GM18909 (cell line): ENCODE measurements around the gene ORAI3.

Experiments
- ATAC-seq: cut with Tn5 transposase; IDR thresholded peaks from one replicate; pipeline ENCODE4 v1.9.1; 2021; ENCODE audit warnings: mild to moderate bottlenecking; ENCODE audit not compliant: unreplicated experiment, poor library complexity

The ORAI3 gene

DNA sequence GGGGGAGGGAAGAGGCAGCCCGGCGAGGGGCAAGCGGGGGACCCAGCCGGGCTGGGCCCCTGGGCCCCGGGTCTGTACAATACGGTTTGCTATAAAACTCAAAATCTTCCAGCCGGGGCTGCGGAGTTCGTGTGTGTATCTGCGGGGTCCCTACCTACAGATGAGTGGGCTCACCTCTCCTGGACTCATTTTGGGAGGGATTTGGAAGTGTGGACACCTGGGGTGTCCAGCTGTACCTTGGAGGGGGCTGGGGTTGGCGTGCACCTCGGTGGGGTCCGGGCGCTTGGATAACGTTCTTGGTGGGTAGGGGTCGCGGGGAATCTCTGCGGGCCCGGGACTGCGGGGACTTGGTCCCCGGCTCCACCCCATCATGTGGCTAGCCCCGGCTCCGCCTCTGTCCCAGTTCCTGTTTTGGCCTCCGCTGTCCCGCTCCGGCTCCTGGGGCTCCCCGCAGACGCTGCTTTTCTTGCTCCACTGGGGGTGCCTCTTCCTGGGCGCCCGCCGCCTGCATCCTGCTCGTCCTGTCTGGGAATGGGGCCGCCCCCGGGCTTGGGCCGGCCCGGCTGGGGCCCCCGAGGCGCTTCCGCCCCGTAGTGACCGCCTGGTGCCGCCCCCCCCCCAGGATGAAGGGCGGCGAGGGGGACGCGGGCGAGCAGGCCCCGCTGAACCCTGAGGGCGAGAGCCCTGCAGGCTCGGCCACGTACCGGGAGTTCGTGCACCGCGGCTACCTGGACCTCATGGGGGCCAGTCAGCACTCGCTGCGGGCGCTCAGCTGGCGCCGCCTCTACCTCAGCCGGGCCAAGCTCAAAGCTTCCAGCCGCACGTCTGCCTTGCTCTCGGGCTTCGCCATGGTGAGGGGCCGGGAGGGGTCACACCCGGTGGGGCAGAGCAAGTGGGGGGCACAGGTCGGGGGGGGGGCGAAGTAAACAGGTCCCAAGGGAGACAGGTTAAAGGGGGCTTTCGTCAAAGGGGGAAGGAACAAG lies at the start of gene ORAI3:
Gene ORAI3, plus strand, starts transcription at position 402 of the 983 bp plus-strand sequence. Its CDS starts 222 bp downstream, at position 624.
- ATAC-seq, result peak; percentile 69

DNA sequence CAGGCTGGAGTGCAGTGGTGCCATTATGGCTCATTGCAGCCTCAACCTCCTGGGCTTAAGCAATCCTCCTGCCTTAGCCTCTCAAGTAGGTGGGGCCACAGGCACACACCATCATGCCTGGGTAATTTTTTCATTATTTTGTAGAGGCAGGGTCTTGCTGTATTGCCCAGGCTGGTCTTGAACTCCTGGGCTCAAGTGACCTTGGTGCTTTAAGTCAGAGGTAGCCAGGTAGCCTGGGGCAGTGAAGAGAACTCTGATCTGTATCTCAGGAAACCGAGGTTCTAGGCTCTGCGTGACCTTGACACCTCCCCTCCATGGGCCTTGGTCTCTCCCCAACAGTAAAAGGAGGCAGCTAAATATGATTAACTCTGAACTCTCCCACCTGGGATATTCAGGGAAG lies 49.1 kb upstream of the ORAI3 start:
- no peak for ATAC-seq

DNA sequence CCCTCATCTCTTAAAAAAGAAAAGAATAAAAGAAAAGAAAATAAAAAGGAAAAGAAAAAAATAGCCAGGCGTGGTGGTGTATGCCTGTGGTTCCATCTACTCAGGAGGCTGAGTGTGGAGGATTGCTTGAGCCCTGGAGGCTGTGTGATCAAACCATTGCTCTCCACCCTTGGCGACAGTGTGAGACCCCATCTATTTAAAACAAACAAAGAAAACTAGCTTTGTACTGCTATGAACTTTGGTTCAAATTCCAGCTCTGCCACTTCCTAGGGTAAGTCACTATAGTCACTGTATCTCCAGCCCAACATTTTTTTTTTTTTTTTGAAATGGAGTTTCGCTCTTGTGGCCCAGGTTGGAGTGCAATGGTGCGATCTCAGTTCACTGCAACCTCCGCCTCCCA lies 48.3 kb upstream of the ORAI3 start:
- no peak for ATAC-seq

DNA sequence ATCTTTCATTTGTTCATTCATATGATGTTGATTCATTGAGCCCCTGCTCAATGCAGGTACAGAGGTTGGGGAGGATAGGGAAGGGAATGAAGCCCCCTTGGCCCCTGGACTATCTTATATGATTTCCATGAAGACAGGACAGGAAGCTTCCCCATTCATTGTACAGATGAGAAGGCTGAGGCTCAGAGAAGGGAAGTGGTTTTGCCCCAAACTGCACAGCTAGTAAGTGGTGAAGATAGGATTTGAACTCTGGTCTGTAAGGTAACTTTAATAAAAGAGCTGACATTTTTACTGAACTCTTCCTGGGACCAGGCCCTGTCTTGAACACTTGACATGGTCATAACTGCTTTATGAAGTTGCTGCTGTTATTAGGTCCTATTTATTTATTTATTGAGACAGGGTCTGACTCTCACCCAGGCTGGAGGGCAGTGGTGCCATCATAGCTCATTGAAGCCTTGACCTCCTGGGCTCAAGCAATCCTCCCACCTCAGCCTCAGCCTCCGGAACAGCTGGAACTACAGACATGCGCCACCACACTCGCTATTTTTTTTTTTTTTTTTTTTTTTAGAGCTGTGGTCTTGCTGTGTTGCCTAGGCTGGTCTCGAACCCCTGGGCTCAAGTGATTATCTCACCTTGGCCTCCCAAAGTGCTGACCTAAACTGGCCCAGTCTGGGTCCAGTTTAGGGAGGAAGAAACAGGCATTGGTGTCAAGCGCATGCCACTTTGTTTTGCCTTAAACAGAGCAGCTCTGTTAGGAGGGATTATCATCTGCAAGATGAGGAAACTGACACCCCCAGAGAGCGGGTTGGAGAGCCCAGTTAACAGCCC lies 47.5 kb upstream of the ORAI3 start:
- no peak for ATAC-seq

DNA sequence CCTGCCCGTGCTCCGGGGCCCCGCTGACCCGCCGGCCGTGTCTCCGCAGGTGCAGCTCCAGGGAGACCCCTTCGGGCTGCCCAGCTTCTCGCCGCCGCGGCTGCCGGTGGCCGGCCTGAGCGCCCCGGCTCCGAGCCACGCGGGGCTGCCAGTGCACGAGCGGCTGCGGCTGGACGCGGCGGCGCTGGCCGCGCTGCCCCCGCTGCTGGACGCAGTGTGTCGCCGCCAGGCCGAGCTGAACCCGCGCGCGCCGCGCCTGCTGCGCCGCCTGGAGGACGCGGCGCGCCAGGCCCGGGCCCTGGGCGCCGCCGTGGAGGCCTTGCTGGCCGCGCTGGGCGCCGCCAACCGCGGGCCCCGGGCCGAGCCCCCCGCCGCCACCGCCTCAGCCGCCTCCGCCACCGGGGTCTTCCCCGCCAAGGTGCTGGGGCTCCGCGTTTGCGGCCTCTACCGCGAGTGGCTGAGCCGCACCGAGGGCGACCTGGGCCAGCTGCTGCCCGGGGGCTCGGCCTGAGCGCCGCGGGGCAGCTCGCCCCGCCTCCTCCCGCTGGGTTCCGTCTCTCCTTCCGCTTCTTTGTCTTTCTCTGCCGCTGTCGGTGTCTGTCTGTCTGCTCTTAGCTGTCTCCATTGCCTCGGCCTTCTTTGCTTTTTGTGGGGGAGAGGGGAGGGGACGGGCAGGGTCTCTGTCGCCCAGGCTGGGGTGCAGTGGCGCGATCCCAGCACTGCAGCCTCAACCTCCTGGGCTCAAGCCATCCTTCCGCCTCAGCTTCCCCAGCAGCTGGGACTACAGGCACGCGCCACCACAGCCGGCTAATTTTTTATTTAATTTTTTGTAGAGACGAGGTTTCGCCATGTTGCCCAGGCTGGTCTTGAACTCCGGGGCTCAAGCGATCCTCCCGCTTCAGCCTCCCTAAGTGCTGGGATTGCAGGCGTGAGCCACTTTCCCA lies 46.6 kb upstream of the ORAI3 start:
- peak; percentile 67 for ATAC-seq

DNA sequence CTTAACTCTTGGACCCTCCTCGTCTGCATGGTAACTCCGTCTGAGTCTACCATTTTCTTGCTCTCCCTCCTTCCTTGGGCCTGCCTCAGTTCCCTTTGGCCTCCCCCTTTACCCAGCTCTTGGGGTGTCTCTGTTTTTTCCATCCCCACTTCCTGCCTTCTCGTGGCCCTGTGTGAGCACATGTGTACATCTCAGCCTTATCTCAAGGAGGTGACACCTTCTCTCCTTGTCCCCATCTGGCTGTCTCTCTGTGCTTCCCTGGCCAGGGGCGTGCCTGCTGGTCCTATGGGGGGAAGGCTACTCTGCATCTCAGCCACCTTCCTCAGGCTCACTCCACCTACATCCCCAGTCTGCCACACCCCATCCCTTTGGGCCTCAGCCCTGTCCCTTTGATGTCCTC lies 45.9 kb upstream of the ORAI3 start:
- no peak for ATAC-seq

DNA sequence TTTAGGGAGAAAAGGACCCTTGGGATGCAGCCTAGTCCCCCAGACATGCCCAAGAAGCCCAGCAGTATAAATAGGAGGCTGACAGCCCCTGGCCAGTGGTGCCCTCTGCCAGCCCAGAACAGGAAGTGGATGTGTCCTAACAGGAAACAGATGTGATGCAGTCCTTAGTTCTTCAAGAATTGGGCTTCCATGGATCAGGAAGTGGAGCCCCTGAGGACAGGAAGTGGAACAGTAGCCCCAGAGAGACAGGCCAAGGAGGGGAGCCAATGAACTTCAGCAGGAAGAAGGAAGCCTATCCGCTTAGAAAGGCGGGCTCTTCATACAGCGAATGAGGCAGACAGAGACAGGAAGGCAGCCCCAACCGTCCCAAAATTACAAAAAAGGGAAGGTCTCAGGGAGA lies 45.3 kb upstream of the ORAI3 start:
- no peak for ATAC-seq

DNA sequence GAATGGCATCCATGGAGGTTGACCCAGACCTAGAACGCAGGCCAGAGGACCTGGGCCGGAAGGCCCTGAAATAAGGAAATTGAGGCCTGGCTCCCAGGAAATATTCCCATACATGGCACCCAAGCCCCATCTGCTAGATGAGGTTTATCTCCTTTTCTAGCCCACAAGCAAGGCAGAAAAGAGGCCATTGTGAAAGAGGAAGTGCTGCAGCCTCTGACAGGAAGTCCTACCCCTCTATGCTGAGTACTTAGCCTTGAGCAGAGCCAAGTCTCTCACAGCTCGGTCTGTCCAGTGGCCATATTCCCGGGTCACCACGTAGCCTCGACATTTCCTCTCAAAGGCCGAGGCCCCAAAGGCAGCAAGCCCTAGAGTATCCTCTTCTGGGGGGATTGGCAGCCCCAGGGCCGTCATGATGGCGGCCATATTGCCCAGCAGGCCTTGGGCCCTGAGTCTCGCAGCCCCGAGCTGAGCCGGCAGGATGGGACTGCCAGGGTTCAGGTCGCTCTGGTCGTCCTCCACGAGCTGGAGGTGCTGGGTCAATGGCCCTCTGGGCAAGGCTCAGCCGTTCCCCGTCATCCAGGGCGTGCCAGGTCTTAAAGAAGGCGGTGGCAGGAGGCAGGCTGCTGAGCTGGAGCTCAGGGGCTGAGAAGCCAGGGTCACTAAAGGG lies 44.6 kb upstream of the ORAI3 start:
- ATAC-seq, result no peak

- ATAC-seq, result no peak
Measured at GRCh38 chr16:30907064-30907463, 41.8 kb upstream of the ORAI3 start.

DNA sequence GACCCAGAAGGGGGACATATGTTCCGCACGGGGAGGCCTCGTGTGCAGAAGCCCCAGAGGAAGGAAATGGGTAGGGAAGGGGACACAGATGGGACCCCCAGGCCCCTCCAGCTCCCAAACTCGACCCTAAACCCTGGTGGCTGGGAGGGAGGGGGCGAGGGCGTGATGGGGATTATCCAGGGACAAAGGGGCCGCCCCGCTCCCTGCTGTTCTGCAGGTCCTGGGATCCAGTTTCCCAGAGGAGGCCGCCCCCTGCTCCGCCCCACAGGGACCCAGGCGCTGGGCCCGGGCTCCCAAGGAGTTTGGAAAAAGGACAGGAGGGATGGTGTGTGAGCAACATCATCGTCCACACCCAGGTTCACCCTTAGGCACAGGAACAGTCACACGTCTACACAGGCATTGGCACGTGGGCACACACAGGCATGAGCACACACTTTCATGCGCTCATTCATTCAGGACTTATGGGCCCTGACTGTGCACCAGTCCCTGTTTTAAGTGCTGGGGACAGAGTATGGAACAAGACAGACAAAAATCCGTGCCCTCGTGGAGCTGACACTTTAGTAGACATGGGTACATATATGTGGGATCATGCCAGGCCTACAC lies 38.3 kb upstream of the ORAI3 start:
- no peak for ATAC-seq

DNA sequence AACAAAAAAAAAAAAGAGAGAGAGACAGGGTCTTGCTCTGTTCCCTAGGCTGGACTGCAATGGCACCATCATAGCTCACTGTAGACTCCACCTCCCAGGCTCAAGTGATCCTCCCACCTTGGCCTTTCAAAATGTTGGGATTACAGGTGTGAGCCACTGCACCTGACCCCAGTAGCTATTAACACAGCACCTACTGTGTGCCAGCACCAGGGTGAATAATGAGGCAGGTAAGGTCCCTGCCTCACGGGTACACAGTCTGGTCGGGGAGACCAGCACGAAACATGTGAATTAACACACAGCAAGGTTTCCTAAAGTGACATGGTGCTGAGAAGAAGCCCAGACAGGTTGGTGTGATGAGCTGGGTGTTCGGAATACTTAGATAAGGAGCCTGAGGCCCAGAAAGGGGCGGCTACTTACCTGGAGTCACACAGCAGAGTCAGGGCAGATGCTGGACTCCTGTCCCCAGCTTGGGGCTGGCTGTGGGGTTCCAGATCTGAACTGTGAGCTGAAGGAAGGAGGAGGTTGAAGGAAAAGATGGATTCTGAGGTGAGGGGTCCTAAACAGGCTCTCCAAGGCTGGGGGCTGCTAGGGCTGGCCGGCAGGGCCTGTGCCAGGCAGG lies 36.0 kb upstream of the ORAI3 start:
- no peak for ATAC-seq

DNA sequence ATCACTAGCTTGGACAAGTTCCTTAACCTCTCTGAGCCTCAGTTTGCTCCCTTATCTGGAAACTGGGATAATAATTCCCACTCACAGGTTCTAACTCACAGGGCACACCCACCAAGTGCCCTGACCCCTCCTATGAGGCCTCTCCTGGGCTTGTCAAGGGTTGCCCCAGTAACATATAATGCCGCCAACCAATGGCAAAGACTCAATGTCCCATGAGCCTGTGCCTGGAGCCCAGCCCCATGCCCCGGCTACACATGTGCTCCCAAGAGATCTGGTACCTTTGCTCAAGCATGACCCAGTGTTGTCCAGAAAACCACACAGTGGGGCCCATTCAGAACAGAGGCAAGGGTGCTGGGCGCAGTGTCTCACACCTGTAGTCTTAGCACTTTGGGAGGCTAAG lies 34.0 kb upstream of the ORAI3 start:
- ATAC-seq, result no peak

GRCh38 chr16:30918614-30919013 lies 30.3 kb upstream of the ORAI3 start:
- no peak for ATAC-seq

DNA sequence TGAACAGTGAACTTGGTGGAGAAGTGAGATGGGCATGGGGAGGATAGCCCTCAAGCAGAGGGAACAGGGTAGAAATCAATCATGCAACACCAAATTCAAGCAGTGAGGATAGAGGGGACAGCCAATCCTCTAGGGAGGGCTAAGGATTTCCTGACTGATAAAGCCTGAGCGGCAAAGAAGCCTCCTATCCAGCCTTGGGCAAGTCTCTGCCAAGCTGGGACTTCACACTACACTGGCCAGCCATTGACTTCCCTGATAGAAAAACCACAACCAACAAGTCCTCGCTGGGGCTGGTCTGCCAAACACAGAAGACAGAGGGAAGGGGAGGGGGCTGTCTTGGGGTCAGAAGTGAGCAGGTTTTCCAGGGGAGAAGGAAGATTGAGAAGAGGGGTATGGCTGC lies 28.0 kb upstream of the ORAI3 start:
- no peak for ATAC-seq

GRCh38 chr16:30921459-30921747 lies 27.5 kb upstream of the ORAI3 start:
- no peak for ATAC-seq

DNA sequence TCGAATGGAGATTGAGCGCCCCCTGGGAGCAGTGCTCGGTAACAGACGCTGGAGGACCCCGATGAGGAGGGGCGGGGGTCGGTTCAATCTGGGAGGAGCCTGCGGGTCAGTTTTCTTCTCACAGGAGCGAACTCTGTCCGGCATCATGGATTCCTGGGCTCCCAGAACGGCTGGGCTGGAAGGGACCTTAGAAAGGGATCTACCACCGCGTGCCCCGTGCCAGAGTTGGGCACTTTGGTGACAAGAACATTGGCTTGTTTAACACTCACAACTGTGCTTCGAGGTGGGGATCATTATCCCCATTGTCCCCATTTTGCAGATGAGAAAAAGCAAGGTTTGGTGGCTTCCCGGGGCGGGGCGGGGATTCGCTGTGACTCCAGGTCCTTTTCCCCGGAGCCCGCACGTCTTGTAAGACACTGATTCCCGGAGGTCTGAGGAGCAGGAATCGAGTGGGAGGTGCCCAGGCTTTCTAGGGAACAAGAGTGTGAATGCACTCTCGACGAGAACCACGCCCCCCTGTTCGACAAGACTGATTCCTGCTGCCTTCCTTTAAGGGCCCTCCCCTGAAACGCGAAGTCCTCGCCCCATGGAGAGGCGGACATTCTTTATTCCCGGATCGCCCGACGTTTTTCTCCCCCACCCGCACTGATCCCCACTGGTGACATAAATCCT lies 27.0 kb upstream of the ORAI3 start:
- no peak for ATAC-seq

DNA sequence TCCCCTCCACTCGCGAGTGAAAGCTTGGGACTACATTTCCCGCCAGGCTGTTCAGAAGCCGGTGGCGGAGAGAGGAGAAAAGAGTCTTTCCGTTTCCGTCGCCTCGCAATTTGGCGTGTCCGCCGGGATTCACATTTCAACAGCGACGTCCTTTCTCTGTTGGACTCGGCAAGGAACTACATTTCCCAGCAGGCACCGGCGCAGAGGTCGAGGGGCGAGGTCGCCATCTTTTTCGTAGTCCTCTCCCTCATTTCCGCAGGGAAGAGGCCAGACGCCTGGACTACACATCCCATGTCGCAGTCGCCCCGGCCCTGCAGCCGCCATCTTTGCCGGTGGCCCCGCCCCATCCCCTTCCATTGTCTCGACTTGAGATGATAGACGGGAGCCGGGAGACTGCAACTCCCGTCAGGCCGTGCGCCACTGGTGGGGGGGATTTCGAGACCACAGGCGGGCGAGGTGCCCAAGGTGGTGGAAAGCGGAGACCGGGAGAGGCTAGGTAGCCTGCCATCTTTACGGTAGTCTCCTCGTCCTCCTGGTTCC lies 26.4 kb upstream of the ORAI3 start:
- peak; percentile 75 for ATAC-seq

DNA sequence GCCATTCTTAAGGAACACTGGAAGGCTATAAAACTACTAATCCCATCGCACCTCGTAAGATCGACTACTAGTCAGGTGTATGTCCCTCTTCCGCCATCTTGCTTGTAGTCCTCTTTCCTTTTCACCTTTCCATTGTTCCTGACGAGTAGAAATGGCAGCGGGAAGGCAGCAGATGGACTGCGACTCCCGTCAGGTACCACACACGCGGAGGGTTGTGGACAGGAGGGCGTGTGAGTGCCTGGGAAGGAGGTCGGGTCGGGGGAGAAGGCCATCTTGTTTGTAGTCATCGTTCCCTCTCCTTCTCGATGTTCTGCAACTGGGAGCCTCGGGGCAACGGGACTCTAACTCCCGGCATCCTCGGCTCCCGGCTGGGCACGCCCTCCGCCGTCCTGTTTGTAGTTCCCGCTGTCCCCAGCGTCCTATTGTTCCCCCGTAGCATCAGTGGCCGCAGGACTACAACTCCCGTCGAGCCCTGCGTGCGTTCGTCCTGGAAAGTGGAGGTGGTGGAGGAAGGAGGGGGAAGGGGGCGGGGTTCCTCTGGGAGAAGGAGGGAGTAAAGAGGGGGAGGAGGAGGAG lies 25.8 kb upstream of the ORAI3 start:
- peak; percentile 56 for ATAC-seq
